OCI-LY7 (cell line): ENCODE data around the gene USH1C.

Experiments used
- EZH2phosphoT487 ChIP-seq: fragments of 200-600 bp; sonication (generic); IDR thresholded peaks from 2 replicates; pipeline ENCODE4 v1.6.1; 2018; ENCODE audit warnings: low read depth, borderline replicate concordance, mild to moderate bottlenecking, mixed run types, antibody characterized with exemption, low read length, moderate library complexity, mixed read lengths
- TF ChIP-seq, protein P1 (sequence below): fragments of 200-600 bp; sonication (generic); conservative IDR thresholded peaks from 2 replicates; pipeline ENCODE4 v1.5.1; 2014; ENCODE audit warnings: mild to moderate bottlenecking, antibody characterized with exemption, low read length, moderate library complexity, mixed read lengths

DNA sequence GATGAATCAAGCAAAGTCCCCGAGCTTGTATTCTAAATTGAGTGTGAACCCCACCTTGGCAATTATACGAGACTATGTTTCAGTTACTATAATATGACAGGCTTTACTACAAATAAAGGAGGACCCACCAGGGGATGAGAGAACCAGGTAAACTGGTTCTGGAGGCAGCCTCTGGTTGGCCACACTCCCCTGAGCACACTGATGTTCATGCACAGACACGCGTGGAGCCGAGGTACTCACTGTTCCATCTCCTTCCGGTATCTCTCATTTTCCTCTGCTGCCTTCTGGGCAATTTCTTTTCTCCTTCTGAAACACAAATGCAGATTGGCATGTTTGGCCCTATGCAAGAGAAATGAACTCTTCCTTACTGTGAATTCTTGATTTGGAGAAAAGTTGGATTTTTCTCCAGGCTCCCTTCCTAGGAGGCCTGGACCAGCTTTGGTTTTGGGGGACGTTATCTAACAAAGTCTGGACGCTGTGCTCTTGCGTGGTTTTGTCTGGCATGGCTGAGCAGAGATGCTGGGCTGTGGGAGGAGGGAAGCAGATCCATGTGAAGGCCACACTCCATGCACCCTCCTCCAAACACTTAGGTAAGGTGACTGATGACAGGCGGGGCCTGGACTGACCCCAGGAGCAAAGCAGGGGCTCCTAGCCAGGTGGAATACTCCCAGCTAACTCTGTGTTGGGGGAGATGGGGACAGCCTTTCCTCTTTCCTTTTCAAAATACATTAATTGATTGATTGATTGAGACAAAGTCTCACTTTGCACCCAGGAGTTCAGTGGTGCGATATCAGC lies 22.9 kb downstream of the USH1C start:
- TF ChIP-seq, protein P1, sequence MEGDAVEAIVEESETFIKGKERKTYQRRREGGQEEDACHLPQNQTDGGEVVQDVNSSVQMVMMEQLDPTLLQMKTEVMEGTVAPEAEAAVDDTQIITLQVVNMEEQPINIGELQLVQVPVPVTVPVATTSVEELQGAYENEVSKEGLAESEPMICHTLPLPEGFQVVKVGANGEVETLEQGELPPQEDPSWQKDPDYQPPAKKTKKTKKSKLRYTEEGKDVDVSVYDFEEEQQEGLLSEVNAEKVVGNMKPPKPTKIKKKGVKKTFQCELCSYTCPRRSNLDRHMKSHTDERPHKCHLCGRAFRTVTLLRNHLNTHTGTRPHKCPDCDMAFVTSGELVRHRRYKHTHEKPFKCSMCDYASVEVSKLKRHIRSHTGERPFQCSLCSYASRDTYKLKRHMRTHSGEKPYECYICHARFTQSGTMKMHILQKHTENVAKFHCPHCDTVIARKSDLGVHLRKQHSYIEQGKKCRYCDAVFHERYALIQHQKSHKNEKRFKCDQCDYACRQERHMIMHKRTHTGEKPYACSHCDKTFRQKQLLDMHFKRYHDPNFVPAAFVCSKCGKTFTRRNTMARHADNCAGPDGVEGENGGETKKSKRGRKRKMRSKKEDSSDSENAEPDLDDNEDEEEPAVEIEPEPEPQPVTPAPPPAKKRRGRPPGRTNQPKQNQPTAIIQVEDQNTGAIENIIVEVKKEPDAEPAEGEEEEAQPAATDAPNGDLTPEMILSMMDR: no peak
- TF ChIP-seq EZH2phosphoT487: no peak
